Putamen (tissue), 1 donor: ENCODE results near the gene GIPC3.
A peak's percentile ranks its signal among the peaks of the same experiment; 100 is the strongest.

Experiments
- DNase-seq: peaks from one replicate; pipeline ENCODE4 v3.0.0-alpha.2; 2016; ENCODE audit warnings: low spot score

Gene GIPC3, protein sequence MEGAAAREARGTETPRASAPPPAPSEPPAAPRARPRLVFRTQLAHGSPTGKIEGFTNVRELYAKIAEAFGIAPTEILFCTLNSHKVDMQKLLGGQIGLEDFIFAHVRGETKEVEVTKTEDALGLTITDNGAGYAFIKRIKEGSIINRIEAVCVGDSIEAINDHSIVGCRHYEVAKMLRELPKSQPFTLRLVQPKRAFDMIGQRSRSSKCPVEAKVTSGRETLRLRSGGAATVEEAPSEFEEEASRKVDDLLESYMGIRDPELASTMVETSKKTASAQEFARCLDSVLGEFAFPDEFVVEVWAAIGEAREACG

GRCh38 chr19:3585301-3586126 lies at the start of gene GIPC3:
GIPC3 (plus strand) TSS chr19:3585478; CDS start chr19:3585598, 120 bp downstream.
- no peak for DNase-seq

GRCh38 chr19:3535563-3535965 lies 49.7 kb upstream of the GIPC3 start:
- no peak for DNase-seq

DNA sequence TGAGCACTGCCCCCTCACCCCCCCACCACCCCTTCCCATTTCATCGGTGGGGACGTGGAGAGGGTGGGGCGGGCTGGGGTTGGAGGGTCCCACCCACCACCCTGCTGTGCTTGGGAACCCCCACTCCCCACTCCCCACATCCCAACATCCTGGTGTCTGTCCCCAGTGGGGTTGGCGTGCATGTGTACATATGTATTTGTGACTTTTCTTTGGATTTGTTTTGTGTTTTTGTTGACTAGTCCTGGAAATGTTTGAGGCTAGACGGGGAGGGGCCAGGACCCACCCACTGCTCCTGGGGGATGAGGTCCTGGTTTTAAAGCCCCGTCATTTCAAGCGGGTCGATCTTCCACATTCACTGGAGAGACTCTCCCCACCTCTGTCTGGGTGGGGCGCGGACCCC lies 49.3 kb upstream of the GIPC3 start:
- no peak for DNase-seq

DNA sequence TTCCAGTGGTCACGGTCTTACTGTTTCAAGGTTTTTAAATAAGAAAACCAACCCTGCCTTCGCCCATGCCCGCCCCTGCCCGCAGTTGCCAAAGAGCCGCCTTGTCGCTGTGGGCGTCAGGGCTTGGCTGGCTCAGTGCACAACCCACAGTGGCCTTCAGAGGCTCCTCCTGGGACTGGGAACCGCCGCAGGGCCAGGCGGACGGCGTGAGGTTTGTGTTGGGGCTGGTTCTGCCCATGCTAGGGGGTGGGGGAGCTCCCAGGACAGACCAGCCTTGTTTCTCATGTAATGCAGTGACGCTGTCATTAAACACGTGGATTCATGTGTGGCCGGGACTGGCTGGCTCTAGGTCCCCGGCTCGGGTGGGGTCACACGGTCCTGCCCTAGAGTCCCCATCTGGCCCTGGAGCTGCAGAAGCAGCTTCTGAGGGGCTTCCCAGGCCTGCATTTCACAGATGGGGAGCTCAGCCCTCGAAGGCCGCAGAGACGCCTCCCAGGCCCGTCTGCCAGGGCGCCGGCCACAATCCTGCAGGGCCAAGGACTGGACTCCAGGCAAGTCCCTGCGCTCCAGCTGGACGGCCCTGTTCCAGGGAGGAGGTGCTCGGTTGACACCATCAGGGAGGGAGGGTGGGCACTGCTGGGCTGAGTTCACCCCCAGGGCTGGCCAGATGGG lies 48.7 kb upstream of the GIPC3 start:
- peak; percentile 84 for DNase-seq

DNA sequence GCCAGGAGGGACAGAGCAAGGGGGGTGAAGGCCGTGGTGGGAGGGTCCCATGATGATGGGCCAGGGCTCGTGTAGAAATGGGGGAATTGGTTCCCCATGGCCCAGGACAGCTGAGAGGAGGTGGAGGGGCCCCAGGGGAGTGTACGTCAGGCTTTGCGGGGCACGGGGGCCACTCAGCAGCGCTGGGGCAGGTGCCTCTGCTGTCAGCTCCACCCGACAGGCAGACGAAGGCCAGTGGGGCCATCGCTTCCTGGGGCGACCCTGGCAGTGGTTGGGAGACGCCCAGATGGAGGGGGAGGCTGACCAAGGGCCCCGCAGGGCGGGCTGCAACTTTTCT lies 48.2 kb upstream of the GIPC3 start:
- no peak for DNase-seq

- DNase-seq = no peak
Measured at GRCh38 chr19:3537438-3538240, 47.6 kb upstream of the GIPC3 start.

- DNase-seq = no peak
Measured at GRCh38 chr19:3538258-3538929, 46.9 kb upstream of the GIPC3 start.

- DNase-seq = no peak
Measured at GRCh38 chr19:3538965-3539755, 46.1 kb upstream of the GIPC3 start, which contains the start of gene TEKTIP1. TEKTIP1 (plus strand) TSS chr19:3539174; CDS start chr19:3539178, 4 bp downstream.

- no peak for DNase-seq
Measured at GRCh38 chr19:3539756-3540118, 45.5 kb upstream of the GIPC3 start.

DNA sequence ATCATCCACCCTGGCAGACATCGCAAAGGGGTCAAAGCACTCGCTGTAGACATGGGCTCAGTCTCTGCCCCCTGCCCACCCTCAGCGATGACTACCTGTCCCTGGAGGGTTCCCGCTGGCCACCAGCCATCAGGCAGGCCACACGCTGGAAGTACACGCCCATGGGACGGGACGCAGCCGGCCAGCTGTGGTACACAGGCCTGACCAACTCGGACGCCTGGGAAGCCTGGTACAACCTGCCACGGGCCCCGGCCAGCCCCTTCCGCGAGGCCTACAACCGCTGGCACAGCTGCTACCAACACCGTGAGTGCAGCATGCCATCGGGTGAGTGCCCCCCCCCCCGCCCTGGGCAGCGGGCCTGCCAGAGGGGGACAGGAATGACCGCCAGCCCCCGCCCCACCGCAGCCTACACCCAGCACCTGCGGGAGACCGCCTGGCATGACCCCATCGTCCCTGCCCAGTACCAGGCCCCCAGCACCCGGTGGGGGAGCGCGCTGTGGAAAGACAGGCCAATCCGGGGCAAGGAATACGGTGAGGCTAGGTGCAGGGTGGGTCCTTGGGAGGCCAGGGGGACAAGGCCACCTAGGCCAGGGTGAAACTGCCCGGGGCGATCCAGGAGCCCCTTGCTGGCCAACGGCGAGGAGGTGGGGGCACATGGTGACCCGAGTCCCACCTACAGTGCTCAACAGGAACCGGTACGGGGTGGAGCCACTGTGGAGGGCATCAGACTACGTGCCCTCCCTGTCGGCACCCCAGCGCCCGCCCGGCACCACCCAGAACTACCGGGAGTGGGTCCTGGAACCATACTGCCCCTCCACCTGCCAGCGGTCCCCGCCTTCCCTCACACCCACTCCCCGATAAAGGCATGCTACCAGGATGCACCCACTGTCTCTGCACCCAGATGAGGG lies 41.9 kb upstream of the GIPC3 start:
- peak; percentile 58 for DNase-seq

GRCh38 chr19:3544058-3544376 lies 41.3 kb upstream of the GIPC3 start:
- DNase-seq = no peak

GRCh38 chr19:3544742-3545668 lies 40.3 kb upstream of the GIPC3 start:
- DNase-seq = peak; percentile 82

- DNase-seq = no peak
Measured at GRCh38 chr19:3545669-3546034, 39.6 kb upstream of the GIPC3 start.

GRCh38 chr19:3546119-3546518 lies 39.2 kb upstream of the GIPC3 start:
- no peak for DNase-seq

GRCh38 chr19:3547301-3547731 lies 38.0 kb upstream of the GIPC3 start:
- DNase-seq = no peak

- no peak for DNase-seq
Measured at GRCh38 chr19:3547767-3548282, 37.5 kb upstream of the GIPC3 start.

DNA sequence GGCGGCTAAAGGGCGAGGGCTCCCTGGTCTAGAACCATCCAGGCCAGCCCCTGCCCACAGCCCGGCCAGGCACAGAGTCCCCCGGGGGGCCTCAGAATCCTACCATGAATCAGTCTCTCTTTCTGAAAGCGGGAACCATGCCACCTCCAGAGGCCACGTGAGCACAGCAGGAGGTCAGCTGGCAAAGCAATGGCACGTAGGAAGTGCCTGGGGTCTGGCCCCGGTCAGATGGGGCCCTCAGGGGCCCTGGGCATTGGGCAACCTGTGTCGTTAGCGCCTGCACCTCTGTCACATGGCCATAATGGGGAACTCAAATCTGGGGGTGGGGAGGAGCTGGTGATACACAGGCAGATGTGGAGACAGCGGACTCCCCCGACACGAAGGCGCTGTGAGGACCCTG lies 36.7 kb upstream of the GIPC3 start:
- DNase-seq = no peak

- no peak for DNase-seq
Measured at GRCh38 chr19:3549816-3550215, 35.5 kb upstream of the GIPC3 start.
